ENCODE data around the gene SMARCB1.

GRCh38 chr22:23857606-23858483 lies 71.1 kb downstream of the SMARCB1 start, which contains the start of gene SLC2A11:
- peak; percentile 18; the same call in 1 of the 2 replicates for TF ChIP-seq CTCF (conservative IDR thresholded peaks at IDR 0.05; ENCODE audit: low read depth, low read length)
- no peak for TF ChIP-seq EZH2 (IDR thresholded peaks at IDR 0.05; ENCODE audit: borderline replicate concordance, low read depth, low read length, poor library complexity, severe bottlenecking)
